Measurements from ENCODE around the gene CORO1A. TPM values are rescaled to one million over a fixed set of nuclear protein-coding genes. Genes with fewer than 3 reads are reported as not detected.
"Not testable (repeated sequence)": the region's sequence is repeated elsewhere in the genome, so short reads cannot be mapped to it uniquely, and the experiment has no call there.

CORO1A gene
- total RNA-seq, 1 experiment from 2014 or later, result 0.41 TPM

GRCh38 chr16:30193098-30193497 is 9.7 kb downstream of the CORO1A start:
- DNase-seq (ENCODE audit: low read depth); in situ Hi-C loops (cut with HindIII; ENCODE audit: low pct_unique_long_range_greater_than_20kb, low sequenced_read_pairs): not testable (repeated sequence)

- DNase-seq (ENCODE audit: low read depth); in situ Hi-C loops (cut with HindIII; ENCODE audit: low pct_unique_long_range_greater_than_20kb, low sequenced_read_pairs): not testable (repeated sequence)
These were observed 10.2 kb downstream of the CORO1A start, which contains the start of the genes BOLA2B and SLX1A for GRCh38 chr16:30193615-30194014. TSS of gene BOLA2B (minus strand) at chr16:30193666. CDS start at chr16:30193595, 71 bp downstream. TSS of gene SLX1A (plus strand) at chr16:30193875. CDS start at chr16:30194085, 210 bp downstream.

GRCh38 chr16:30194172-30194925 is 10.9 kb downstream of the CORO1A start:
- in situ Hi-C loops (cut with HindIII; ENCODE audit: low pct_unique_long_range_greater_than_20kb, low sequenced_read_pairs); DNase-seq (ENCODE audit: low read depth): not testable (repeated sequence)

- in situ Hi-C loops (cut with HindIII; ENCODE audit: low pct_unique_long_range_greater_than_20kb, low sequenced_read_pairs); DNase-seq (ENCODE audit: low read depth): not testable (repeated sequence)
These were observed 13.6 kb downstream of the CORO1A start for GRCh38 chr16:30197001-30197400.

- in situ Hi-C loops (cut with HindIII; ENCODE audit: low pct_unique_long_range_greater_than_20kb, low sequenced_read_pairs); DNase-seq (ENCODE audit: low read depth): not testable (repeated sequence)
These were observed 15.6 kb downstream of the CORO1A start, which contains the start of gene SULT1A3 for GRCh38 chr16:30199049-30199448. TSS of gene SULT1A3 (plus strand) at chr16:30199255. CDS start at chr16:30200729, 1,474 bp downstream.

GRCh38 chr16:30199608-30200343 is 16.4 kb downstream of the CORO1A start:
- DNase-seq (ENCODE audit: low read depth); in situ Hi-C loops (cut with HindIII; ENCODE audit: low pct_unique_long_range_greater_than_20kb, low sequenced_read_pairs): not testable (repeated sequence)

GRCh38 chr16:30205541-30206236 is 22.3 kb downstream of the CORO1A start:
- in situ Hi-C loops (cut with HindIII; ENCODE audit: low pct_unique_long_range_greater_than_20kb, low sequenced_read_pairs); DNase-seq (ENCODE audit: low read depth): not testable (repeated sequence)

GRCh38 chr16:30206252-30206651 is 22.9 kb downstream of the CORO1A start:
- DNase-seq (ENCODE audit: low read depth); in situ Hi-C loops (cut with HindIII; ENCODE audit: low pct_unique_long_range_greater_than_20kb, low sequenced_read_pairs): not testable (repeated sequence)

- in situ Hi-C loops (cut with HindIII; ENCODE audit: low pct_unique_long_range_greater_than_20kb, low sequenced_read_pairs), result not testable (repeated sequence)
These were observed 23.8 kb downstream of the CORO1A start for GRCh38 chr16:30207063-30207704.

GRCh38 chr16:30209032-30209431 is 25.6 kb downstream of the CORO1A start:
- DNase-seq (ENCODE audit: low read depth); in situ Hi-C loops (cut with HindIII; ENCODE audit: low pct_unique_long_range_greater_than_20kb, low sequenced_read_pairs): not testable (repeated sequence)

More at GRCh38 chr16:30207063-30207704, 23.8 kb downstream of the CORO1A start:
- not testable (repeated sequence) for DNase-seq (ENCODE audit: low read depth)

- in situ Hi-C loops (cut with HindIII; ENCODE audit: low pct_unique_long_range_greater_than_20kb, low sequenced_read_pairs), result not testable (repeated sequence)
These were observed 28.0 kb downstream of the CORO1A start for GRCh38 chr16:30211414-30211813.

GRCh38 chr16:30217082-30217481 is 33.7 kb downstream of the CORO1A start:
- in situ Hi-C loops (cut with HindIII; ENCODE audit: low pct_unique_long_range_greater_than_20kb, low sequenced_read_pairs); DNase-seq (ENCODE audit: low read depth): not testable (repeated sequence)

More at GRCh38 chr16:30211414-30211813, 28.0 kb downstream of the CORO1A start:
- DNase-seq (ENCODE audit: low read depth), result not testable (repeated sequence)

Other genes starting within 250 kb of the CORO1A start
- 129 and 252 TPM in 2 replicates for gene TMEM219, start 221.5 kb upstream of the CORO1A start, total RNA-seq (2014; rRNA removed; shearing (Covaris generic); ENCODE audit: low replicate concordance)
- 57.0 and 75.8 TPM in 2 replicates for gene TAOK2, start 209.7 kb upstream of the CORO1A start, total RNA-seq (2014; rRNA removed; shearing (Covaris generic); ENCODE audit: low replicate concordance)
- 8.2 and 21.6 TPM in 2 replicates for gene HIRIP3, start 188.0 kb upstream of the CORO1A start, total RNA-seq (2014; rRNA removed; shearing (Covaris generic); ENCODE audit: low replicate concordance)
- gene INO80E, start 187.4 kb upstream of the CORO1A start, total RNA-seq (2014; rRNA removed; shearing (Covaris generic); ENCODE audit: low replicate concordance), result 131 and 229 TPM in 2 replicates
- gene DOC2A, start 172.6 kb upstream of the CORO1A start, total RNA-seq (2014; rRNA removed; shearing (Covaris generic); ENCODE audit: low replicate concordance), result 1.2 and 1.7 TPM in 2 replicates
- not detected in 2 replicates for gene C16orf92, start 160.4 kb upstream of the CORO1A start, total RNA-seq (2014; rRNA removed; shearing (Covaris generic); ENCODE audit: low replicate concordance)
- 1.4 and 3.4 TPM in 2 replicates for gene TLCD3B, start 152.3 kb upstream of the CORO1A start, total RNA-seq (2014; rRNA removed; shearing (Covaris generic); ENCODE audit: low replicate concordance)
- 1,849 and 1,917 TPM in 2 replicates for gene ALDOA, start 117.8 kb upstream of the CORO1A start, total RNA-seq (2014; rRNA removed; shearing (Covaris generic); ENCODE audit: low replicate concordance)
- gene PPP4C, start 107.6 kb upstream of the CORO1A start, total RNA-seq (2014; rRNA removed; shearing (Covaris generic); ENCODE audit: low replicate concordance), result 228 and 297 TPM in 2 replicates
- 0.24 TPM in 1 of 2 replicates, not detected in the other for gene TBX6, start 91.7 kb upstream of the CORO1A start, total RNA-seq (2014; rRNA removed; shearing (Covaris generic); ENCODE audit: low replicate concordance)
- 6.3 and 10.5 TPM in 2 replicates for gene YPEL3, start 87.4 kb upstream of the CORO1A start, total RNA-seq (2014; rRNA removed; shearing (Covaris generic); ENCODE audit: low replicate concordance)
- not detected in 2 replicates for gene GDPD3, start 70.1 kb upstream of the CORO1A start, total RNA-seq (2014; rRNA removed; shearing (Covaris generic); ENCODE audit: low replicate concordance)
- 36.2 and 81.1 TPM in 2 replicates for gene MAPK3, start 60.4 kb upstream of the CORO1A start, total RNA-seq (2014; rRNA removed; shearing (Covaris generic); ENCODE audit: low replicate concordance)
- 234 and 384 TPM in 2 replicates for gene BOLA2B, start 10.1 kb downstream of the CORO1A start, total RNA-seq (2014; rRNA removed; shearing (Covaris generic); ENCODE audit: low replicate concordance)
- 9.5 and 53.4 TPM in 2 replicates for gene SLX1A, start 10.3 kb downstream of the CORO1A start, total RNA-seq (2014; rRNA removed; shearing (Covaris generic); ENCODE audit: low replicate concordance)
- 9.4 TPM in 1 of 2 replicates, not detected in the other for gene SULT1A3, start 15.7 kb downstream of the CORO1A start, total RNA-seq (2014; rRNA removed; shearing (Covaris generic); ENCODE audit: low replicate concordance)
- 0.43 and 0.78 TPM in 2 replicates for gene NPIPB13, start 64.9 kb downstream of the CORO1A start, total RNA-seq (2014; rRNA removed; shearing (Covaris generic); ENCODE audit: low replicate concordance)
- 123 and 162 TPM in 2 replicates for gene CD2BP2, start 171.7 kb downstream of the CORO1A start, total RNA-seq (2014; rRNA removed; shearing (Covaris generic); ENCODE audit: low replicate concordance)
- 39.6 and 56.6 TPM in 2 replicates for gene TBC1D10B, start 186.9 kb downstream of the CORO1A start, total RNA-seq (2014; rRNA removed; shearing (Covaris generic); ENCODE audit: low replicate concordance)
- gene MYL11, start 191.2 kb downstream of the CORO1A start, total RNA-seq (2014; rRNA removed; shearing (Covaris generic); ENCODE audit: low replicate concordance), result not detected in 2 replicates
- gene SEPTIN1, start 199.0 kb downstream of the CORO1A start, total RNA-seq (2014; rRNA removed; shearing (Covaris generic); ENCODE audit: low replicate concordance), result not detected in 2 replicates
- gene ZNF48, start 211.8 kb downstream of the CORO1A start, total RNA-seq (2014; rRNA removed; shearing (Covaris generic); ENCODE audit: low replicate concordance), result 34.6 and 35.6 TPM in 2 replicates
- 13.2 and 35.7 TPM in 2 replicates for gene ZNF771, start 224.0 kb downstream of the CORO1A start, total RNA-seq (2014; rRNA removed; shearing (Covaris generic); ENCODE audit: low replicate concordance)
- gene DCTPP1, start 246.4 kb downstream of the CORO1A start, total RNA-seq (2014; rRNA removed; shearing (Covaris generic); ENCODE audit: low replicate concordance), result 161 and 164 TPM in 2 replicates